Measurements from ENCODE around the gene ZNF687.
"Not testable (repeated sequence)": the region's sequence is repeated elsewhere in the genome, so short reads cannot be mapped to it uniquely, and the experiment has no call there.

The ZNF687 gene

GRCh38 chr1:151281969-151282882 lies at the start of gene ZNF687:
Gene ZNF687, plus strand, starts transcription at chr1:151282299. Its CDS starts 3,993 bp downstream, at chr1:151286292.
- peak; percentile 100 for DNase-seq

- no peak for DNase-seq
These were observed 46.9 kb upstream of the ZNF687 start for GRCh38 chr1:151235235-151235634.

- DNase-seq, result no peak
These were observed 44.2 kb upstream of the ZNF687 start for GRCh38 chr1:151237678-151238466.

- no peak for DNase-seq
These were observed 43.7 kb upstream of the ZNF687 start for GRCh38 chr1:151238467-151238739.

- no peak for DNase-seq
These were observed 39.7 kb upstream of the ZNF687 start for GRCh38 chr1:151242442-151242841.

GRCh38 chr1:151243683-151244216 lies 38.3 kb upstream of the ZNF687 start:
- DNase-seq, result no peak

- no peak for DNase-seq
These were observed 35.3 kb upstream of the ZNF687 start for GRCh38 chr1:151246786-151247185.

GRCh38 chr1:151251656-151252470 lies 30.2 kb upstream of the ZNF687 start:
- peak; percentile 83 for DNase-seq

- peak; percentile 97 for DNase-seq
These were observed 27.6 kb upstream of the ZNF687 start, which contains the start of gene PSMD4 for GRCh38 chr1:151254217-151255213. Gene PSMD4, plus strand, starts transcription at chr1:151254734. Its CDS starts 49 bp downstream, at chr1:151254783.

- DNase-seq, result no peak
These were observed 26.7 kb upstream of the ZNF687 start for GRCh38 chr1:151255381-151255780.

GRCh38 chr1:151259351-151259750 lies 22.7 kb upstream of the ZNF687 start:
- DNase-seq, result no peak

- no peak for DNase-seq
These were observed 16.5 kb upstream of the ZNF687 start for GRCh38 chr1:151265446-151266236.

- DNase-seq, result no peak
These were observed 15.8 kb upstream of the ZNF687 start for GRCh38 chr1:151266315-151266714.

GRCh38 chr1:151266821-151267220 lies 15.3 kb upstream of the ZNF687 start:
- DNase-seq, result no peak

- DNase-seq, result no peak
These were observed 14.3 kb upstream of the ZNF687 start for GRCh38 chr1:151267760-151268159.

- no peak for DNase-seq
These were observed 8.1 kb upstream of the ZNF687 start for GRCh38 chr1:151273924-151274466.

GRCh38 chr1:151275341-151275740 lies 6.8 kb upstream of the ZNF687 start:
- DNase-seq, result not testable (repeated sequence)

GRCh38 chr1:151277249-151277648 lies 4.8 kb upstream of the ZNF687 start:
- DNase-seq, result peak; percentile 24

- peak; percentile 97 for DNase-seq
These were observed 702 bp upstream of the ZNF687 start for GRCh38 chr1:151281225-151281968.

Data from CD4-positive, alpha-beta T cell treated with Interleukin-17A for 1 hour (primary cell).